ENCODE data around the gene KCNQ1.

The KCNQ1 gene

GRCh38 chr11:2792381-2793250, 347.8 kb downstream of the KCNQ1 start:
- no peak for DNase-seq

GRCh38 chr11:2793701-2794045, 348.9 kb downstream of the KCNQ1 start:
- no peak for DNase-seq

GRCh38 chr11:2794046-2794967, 349.5 kb downstream of the KCNQ1 start:
- DNase-seq, result no peak

GRCh38 chr11:2794968-2795322, 350.1 kb downstream of the KCNQ1 start:
- DNase-seq, result no peak

- DNase-seq, result no peak
Measured at GRCh38 chr11:2795491-2795991, 350.7 kb downstream of the KCNQ1 start.

- no peak for DNase-seq
Measured at GRCh38 chr11:2796091-2796490, 351.3 kb downstream of the KCNQ1 start.

- DNase-seq, result no peak
Measured at GRCh38 chr11:2796508-2797113, 351.8 kb downstream of the KCNQ1 start.

- DNase-seq, result no peak
Measured at GRCh38 chr11:2797121-2797711, 352.4 kb downstream of the KCNQ1 start.

- DNase-seq, result no peak
Measured at GRCh38 chr11:2797741-2798361, 353.0 kb downstream of the KCNQ1 start.

- no peak for DNase-seq
Measured at GRCh38 chr11:2798951-2799761, 354.3 kb downstream of the KCNQ1 start.

- DNase-seq, result no peak
Measured at GRCh38 chr11:2799881-2800654, 355.3 kb downstream of the KCNQ1 start.

- DNase-seq, result no peak
Measured at GRCh38 chr11:2800655-2801531, 356.1 kb downstream of the KCNQ1 start.

- no peak for DNase-seq
Measured at GRCh38 chr11:2801711-2802388, 357.0 kb downstream of the KCNQ1 start.

GRCh38 chr11:2802389-2803185, 357.8 kb downstream of the KCNQ1 start:
- no peak for DNase-seq

- no peak for DNase-seq
Measured at GRCh38 chr11:2803186-2804091, 358.6 kb downstream of the KCNQ1 start.

- no peak for DNase-seq
Measured at GRCh38 chr11:2804189-2804588, 359.4 kb downstream of the KCNQ1 start.
